Amygdala (tissue), 56 donors: ENCODE data around the gene DCAF4.

Source experiments
- DNase-seq, 56 donors: peaks; one replicate each; lab custom pipeline; 2025; lab: John Stamatoyannopoulos, UW

The DCAF4 gene

DNA sequence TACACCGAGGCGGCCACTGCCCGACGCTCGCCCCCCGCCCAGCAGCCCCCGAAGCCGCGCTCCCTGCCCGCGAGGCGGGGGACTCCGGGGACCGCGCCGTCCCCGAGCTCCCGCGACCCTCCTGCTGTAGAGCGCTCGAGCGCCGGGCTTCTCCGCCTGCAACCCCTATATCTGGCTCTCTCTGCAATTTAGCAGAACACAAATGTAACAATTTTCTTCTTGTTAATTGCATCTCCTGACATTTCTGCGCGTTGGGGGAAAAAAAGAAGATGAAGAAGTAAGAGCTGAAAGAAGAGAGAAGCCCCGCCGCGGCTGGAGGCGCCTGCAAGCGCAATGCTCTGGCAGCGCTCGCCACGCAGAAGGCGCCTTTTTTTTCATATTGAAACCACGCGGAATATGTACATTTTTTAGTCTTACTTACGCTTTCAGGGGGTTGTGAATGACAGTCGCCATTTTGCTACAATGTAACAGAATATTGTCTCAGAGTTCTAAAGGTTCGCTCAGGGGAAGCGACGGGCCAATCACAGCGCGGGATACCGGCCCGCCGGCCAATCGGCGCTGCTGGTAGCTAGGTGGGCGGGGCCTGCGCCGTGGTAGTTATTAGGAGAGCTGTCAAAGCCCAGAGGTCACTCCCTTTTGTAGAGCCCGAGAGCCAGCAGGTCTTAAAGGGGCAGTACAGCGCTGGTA lies 32.5 kb upstream of the DCAF4 start, which contains the start of gene DPF3:
TSS of gene DPF3 (minus strand) at position 466 of the 687 bp plus-strand sequence. CDS start at position 453, 13 bp downstream.
- DNase-seq = peak; percentile 32 to 98 (median 92)

DNA sequence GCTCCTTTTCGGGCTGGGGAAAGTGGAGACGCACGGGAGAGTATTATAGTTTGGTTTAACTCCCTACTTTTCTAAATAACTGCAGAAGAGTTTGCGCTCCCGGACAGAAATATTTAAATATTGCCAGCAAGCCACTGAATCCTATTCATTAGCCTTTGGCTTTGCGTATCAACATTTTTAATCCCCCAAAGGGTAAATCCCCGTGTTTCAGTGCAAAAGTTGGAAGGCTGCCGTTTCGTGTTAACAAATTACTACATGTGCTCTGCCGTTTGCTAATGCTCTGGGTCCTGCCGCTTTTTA lies 32.0 kb upstream of the DCAF4 start:
- DNase-seq = no peak

DNA sequence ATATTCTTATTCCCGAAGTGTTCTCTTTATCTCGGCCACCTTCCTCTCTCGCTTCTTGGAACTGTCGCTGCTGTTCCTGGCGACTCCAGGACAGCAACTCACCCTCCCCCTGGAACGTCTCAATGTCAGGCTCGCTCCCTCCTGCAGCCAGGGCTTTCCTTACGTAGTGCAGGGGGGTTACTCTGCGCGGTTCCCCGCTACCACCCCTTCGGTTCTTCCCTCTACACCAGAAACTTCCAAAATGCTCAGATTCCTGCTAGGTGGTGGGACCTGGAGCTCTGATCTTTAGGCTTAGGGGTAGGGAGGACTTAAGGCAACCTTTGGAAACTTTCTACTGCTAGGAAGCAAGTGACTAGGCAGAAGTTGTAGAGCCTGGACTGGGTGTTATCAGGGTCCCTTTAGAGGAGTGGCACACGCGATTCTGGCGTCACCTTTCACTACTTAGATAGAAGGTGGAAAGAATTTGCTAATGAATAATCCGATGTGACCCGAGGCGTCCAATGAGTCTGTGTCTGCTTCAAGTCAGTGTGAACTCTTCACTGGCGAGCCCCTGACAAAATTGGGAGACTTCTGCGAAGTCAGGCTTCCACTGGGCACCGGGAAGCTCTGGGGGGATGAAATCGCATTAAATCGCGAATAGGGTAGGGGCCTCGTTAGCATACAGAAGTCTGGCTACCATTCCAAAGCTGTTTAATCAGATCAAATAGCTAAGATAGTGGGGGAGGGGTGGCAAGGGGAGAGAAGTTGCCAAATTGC lies 31.5 kb upstream of the DCAF4 start:
- DNase-seq = peak in 12 of 56 donors; percentile 5 to 47 (median 26)

DNA sequence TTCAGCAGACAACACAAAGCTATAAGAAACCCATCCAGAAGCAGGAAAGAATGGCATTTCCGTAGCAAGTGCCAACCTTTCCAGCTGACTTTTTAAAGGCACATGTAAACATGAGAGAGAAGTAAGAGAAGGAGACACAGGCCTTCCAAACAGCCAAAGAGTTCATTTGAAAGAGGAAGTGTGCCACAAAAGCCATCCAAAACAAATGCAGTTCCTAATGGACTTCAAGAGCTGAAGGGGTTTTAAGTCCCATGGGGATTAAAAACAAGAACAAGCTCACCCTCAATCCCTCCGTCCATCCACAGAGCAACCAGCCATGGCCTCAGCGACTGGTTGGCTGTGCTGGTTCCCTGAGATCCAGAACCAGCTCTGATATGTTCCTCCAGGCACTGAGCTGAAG lies 27.8 kb upstream of the DCAF4 start:
- DNase-seq = no peak

DNA sequence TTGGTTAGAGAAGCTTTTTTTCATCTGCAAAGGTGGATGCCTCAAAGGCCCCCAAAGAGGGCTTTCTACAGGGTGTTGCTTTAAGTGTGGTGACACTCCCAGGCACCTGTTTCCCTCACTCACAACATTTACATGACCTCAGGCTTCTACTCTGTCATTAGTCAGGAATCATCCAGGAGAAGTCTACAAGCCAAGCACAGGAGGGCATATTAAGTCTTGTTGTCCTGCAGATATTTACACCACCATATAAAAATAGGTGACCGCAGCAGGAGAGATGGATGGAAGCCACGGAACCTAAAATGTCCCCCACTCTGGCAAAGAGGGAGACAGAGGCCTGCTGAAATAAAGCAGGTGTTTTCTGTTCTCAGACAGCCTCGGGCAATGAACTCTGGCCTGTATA lies 24.9 kb upstream of the DCAF4 start:
- DNase-seq = no peak

DNA sequence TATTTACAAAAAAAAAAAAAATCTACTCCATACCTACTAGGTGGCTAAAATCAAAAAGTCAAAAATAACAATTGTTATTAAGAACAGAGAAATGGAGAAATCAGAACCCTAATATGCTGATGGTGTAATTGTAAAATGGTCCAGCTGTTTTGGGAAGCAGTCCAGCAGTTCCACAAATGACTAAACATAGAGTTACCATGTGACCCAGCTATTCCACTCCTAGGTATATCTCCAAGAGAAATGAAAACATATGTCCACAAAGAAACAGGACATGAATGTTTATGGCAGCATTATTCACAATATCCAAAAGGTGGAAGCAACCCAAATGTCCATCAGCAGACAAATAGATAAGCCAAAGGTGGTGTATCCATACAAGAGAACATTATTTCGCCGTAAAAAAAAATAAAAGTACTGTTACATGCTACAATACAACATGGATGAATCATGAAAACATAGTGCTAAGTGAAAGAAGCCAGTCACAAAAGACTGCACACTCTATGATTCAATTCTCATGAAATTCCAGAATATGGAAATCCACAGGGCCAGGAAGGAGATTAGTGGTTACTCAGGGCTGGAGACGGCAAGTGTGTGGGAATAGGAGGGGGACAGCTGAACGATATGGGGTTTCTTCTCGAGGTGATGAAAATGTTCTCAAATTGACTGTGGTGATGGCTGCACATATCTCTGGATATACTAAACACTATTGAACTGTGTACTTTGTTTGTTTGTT lies 23.3 kb upstream of the DCAF4 start:
- DNase-seq = no peak

DNA sequence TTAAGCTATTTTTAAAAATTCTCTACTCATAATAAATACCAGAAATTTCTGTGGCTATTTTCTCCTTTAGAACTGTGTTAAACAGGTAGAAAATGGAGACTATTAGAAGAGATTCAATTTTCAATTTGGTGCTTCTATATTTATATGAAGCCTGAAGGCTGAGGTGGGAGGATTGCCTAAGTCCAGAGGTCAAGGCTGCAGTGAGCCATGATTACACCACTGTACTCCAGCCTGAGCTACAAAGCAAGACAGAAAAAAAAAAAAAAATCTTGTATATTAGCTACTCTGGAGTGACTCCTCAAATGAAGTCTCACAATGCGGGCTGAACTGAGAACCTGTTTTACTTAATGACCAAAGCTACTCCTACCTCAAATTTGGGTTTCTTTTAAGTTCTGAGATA lies 22.5 kb upstream of the DCAF4 start:
- DNase-seq = no peak

DNA sequence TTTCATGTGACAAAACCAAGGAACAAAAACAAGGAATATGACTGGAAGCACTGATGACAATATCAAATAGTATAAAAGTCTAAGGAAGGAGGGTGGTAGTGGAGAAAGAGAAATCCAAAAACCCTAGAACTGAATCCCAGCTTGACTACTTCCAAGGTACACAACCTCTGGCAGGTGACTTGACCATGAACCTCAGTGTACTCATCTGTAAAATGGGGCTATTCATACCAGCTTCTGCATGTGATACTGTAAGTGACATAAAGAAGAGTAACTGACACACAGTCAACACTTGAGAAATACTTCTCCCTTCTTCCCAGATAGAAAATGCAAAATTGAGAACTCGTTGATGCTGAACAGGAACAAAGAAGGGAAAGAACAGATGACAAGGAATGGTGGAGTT lies 22.0 kb upstream of the DCAF4 start:
- DNase-seq = no peak

DNA sequence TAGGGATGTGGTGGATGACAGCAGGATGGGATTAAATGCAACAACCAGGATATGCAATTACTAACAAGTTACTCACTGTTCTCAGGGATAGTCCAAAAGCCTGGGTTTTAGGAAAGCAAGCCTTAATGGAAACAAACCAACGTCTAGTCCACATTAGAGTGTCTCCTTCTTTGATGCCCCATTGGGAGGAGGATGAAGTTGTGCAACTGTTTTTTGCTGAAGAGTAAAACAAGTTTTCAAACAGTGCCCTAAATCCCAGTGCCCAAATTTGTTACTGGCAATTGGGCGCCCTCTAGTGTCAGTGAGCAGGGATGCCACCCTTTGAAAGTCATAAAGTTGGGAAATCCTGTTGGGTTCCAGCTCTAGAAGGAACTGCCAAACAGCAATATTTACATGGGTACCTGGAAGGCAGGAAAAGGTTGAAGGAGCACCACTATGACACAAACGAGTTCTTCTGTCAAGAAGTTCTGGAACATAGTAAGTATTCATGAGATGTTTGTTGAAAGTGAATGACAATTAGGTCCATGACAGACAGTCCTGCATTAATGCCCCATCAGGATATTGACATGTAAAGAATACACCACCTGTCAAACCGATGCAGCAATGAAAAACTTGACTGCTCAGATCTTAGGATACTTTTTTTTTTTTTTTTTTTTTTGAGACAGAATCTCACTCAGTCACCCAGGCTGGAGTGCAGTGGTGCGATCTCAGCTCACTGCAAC lies 21.3 kb upstream of the DCAF4 start:
- DNase-seq = peak in 39 of 56 donors; percentile 2 to 77 (median 31)

DNA sequence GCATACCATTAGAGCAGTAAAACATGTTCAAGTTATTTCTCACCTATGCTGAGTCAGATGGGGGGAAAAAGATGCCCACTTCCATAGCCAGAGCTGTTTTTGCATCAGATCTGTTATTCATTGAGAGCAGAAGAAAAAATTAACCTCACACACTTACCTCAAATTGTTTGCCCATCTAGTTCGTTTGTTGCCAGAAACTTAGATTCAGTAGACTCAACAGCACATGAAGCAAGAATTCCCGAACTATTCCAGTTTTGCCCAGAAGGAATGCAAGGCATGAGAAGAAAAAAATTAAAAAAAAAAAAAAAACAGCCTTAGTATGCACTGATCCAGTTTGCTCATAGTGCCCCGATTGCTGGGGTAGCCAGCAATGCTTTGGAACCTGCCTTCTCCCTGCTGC lies 19.9 kb upstream of the DCAF4 start:
- DNase-seq = no peak

DNA sequence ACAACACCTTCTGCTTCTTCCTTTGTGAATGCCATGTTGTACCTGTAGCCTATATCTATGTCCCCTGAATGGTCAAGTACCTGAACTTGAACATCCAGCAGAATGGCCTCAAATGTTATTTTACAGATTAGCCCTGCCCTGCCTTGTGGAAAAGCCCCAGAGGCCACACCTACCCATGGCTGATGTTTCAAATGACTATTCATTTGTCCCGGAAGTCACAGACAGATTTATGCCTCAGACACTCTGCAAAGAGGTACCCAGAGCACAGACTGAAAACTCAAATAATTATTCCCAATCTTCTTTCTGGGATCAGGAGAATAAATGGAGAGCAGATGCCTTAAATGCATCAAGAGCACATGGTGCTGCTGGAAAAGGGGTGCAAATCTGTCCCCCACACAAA lies 19.4 kb upstream of the DCAF4 start:
- DNase-seq = no peak

DNA sequence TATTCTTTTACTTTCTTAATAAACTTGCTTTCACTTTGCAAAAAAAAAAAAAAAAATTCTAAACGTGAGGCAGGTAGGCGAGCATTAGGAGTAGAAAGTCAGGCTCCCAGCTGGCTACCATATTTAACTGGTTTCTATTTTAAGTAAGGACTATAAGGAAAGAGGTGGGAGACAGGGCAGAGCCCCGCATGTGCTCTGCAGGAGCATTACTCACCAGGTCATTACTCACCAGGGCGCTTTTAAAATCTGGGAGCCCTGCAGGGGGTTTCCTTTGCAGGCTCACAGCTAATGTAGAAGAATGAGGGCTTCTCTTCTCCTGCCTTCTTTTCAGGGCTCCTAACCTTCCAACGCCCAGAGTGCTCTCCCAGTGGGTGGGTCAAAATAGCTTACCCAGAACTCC lies 18.4 kb upstream of the DCAF4 start:
- no peak for DNase-seq

DNA sequence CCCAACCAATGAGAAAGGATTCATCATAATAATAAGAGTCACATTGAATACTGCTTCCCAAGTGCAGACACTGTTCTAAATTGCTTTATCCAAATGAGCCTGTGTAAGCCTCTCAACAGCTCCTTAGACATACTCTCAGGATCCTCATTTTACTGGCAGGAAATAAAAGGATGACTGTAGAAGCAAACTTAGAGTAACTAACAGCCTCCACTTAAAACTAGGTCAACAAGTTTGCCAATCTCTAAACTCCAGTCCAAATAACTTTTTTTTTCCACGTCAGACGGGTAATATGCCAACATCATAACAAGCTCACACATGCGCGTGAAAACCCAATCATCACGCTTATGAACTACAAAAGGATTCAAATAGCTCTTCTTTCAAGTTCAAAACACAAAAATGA lies 17.1 kb upstream of the DCAF4 start:
- DNase-seq = no peak

DNA sequence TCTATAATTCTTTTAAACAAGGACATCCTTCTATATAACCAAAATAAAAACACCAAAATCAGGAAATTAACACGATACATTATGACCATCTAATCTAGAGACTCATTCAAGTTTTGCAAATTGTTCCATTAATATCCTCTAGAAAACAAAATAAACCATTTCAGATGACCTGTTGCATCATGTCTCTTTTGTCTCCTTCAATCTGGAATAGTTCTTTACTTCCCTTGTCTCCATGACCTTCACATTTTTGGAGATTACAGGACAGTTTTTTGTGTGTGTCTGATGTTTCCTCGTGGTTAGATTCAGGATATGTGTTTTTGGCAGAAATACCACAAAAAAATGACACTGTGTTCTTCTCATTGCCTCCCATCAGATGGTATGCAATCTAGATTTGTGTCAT lies 12.5 kb upstream of the DCAF4 start:
- DNase-seq = no peak

DNA sequence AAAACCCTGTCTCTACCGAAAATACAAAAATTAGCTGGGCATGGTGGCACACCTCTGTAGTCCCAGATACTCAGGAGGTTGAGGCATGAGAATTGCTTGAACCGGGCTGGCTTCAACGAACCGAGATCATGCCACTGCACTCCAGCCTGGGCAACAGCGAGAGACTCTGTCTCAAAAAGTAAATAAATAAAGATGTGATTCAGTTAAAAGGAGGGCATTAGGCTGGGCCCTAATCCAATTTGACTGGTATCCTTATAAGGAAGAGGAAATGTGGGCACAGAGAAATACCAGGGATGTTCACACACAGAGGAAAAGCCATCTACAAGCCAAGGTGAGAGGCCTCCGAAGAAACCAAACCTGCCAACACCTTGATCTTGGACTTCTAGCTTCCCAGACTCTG lies 10.1 kb upstream of the DCAF4 start:
- no peak for DNase-seq

DNA sequence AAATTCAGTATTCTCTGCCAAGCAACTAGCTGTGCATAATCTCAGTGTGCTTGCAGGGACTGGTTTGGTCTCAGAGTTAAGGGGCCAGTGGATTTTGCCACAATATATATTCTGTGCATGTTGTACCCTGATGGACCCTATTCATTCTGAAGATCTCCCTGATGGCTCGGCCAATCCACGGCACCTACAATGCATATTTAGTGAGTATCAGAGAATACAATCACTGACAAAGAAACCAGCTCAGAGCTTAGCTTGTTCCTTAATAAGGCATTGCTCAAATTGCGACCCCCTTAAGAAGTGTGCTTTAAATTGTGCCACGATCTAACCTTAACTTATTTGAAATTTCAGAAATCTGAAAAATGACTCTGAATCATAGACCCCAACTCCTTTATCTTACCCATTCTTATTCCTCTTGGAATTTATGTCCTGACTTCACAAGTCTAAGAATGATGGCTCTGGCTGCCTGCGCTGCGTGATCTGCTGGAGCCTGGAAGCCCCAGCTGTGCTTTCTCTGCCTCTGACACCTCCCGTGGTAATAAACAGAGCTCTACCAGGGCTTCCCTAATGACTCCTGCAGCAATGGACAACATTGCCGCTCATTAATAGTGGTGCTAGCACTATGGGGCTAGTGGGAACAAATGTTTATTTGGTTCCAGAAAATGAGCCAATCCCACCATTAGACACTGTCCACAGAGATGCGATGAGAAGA lies 9.0 kb upstream of the DCAF4 start:
- DNase-seq = no peak

DNA sequence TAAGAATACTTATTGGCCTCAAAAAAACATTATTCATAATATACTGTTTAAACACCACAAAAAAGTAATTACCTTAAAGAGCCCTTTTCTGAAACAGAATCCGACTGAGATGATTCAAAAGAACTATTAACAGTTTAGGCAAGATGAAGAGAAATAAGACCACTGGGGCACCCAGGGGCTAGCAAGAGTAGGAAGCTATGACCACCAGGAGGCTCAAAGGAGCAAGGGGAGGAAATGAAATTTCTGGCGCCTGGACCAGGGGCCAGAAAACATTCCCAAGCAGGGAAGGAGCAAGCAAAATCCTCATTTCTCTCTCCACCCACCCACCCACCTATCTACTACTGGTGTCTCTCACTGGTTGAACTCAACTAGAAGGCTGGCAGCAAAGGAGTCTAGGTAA lies 6.3 kb upstream of the DCAF4 start:
- no peak for DNase-seq

DNA sequence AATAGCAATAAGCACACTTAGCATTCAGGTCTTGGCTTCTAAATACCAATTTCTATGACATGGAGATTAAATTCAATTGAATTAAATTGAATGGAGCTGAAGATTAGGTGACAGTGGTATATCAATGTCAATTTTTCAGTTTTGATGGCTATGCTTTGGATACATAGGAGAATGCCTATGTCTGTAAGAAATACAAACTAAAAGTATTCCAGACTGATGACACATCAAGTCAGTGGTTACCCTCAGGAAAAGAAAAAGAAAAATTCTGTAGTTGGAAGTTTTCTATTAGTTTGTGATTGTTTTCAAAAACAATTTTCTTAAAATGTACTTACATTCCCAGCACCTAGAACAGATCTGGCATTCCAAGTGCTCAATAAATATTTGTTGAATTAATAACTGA lies 4.9 kb upstream of the DCAF4 start:
- DNase-seq = no peak

DNA sequence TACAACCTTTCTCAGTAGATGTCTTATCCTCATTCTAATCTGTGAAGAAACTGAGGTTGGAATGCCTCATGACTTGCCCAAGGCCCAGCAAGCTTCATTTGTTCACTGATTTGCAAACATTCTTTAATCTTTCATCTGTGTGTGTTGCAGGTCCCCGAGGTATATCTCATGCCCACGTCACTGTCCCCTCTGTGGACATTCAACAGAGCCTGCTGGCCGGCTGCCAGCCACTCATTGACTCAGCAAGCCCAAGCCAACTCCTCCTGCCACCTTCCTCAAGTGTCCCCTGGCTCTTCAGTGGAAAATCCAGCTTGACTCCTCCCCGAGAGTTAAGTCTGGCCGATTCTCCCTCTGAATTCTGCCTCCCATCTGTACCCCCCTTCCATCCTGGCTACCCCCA lies 1.9 kb upstream of the DCAF4 start:
- peak in 1 of 56 donors; percentile 28 for DNase-seq

DNA sequence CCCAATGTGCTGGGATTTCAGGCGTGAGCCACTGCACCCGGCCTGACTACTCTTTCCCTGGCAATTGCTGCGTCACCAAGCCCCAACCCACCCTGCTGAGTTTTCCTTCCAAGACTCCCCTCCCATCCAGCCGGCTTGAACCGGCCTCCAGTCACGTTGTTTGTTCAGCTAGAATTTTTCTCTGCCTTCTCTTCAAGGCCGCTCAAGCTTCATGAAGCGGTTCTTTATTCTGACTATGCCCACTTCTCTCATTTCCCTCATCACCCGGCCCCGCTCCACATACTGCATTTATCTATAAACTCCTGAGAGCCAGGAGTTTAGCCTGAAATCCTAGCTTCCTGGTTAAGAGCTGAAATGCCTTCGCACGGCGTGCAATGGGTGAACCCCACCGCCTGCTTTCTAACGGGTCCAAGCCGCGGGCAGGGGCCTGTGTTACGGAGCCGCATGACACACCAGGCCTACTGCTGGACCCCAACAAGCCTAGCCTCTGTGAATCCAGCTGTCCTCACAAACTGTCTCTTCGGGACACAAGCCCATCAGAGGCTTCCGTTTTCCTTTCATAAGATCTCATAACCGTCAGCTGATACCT lies 999 bp upstream of the DCAF4 start:
- DNase-seq = no peak
